ENCODE results near the gene TRIO.

DNA sequence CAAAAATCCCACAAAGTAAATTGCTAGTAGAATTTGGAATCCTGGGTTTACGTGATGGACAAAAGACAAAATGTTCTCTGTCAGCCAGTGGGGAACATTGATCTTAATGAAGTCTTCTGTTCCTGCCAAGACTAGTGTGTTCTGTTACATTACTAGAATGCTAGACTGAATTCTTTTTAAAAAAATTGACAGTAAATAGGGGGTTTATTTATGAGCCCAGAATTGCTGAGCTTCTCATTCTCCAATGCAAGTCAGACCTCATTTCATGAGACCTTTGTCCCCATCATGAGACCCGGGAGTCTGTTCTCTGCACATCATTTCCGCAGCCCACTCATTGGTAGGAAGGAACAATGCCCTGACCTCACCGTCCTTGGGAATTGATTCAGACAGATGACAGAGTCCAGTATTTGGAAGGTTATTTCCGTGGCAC is 264.6 kb downstream of the TRIO start:
- TF ChIP-seq EZH2 (IDR thresholded peaks at IDR 0.05; ENCODE audit: borderline replicate concordance) (no peak), CTCF (IDR thresholded peaks at IDR 0.05; ENCODE audit: poor library complexity) (no peak)
